Umbilical cord (tissue), 1 donor: ENCODE measurements around the gene MTA1. TPM values are rescaled to one million over a fixed set of nuclear protein-coding genes. Genes with fewer than 3 reads are reported as not detected.

Experiments
- total RNA-seq: library from RNA; depleted of rRNA; stranded (reverse); fragments of >200 nt; gene quantifications from one replicate; pipeline ENCODE4 v1.2.3, GENCODE V29; 2014; ENCODE audit warnings: low replicate concordance; ENCODE audit not compliant: insufficient read depth

The MTA1 gene
- total RNA-seq, 1 donor from 2014 or later: 30.3 TPM

Other genes starting within 250 kb of the MTA1 start
- gene NUDT14, start 238.5 kb upstream of the MTA1 start, total RNA-seq: 15.9 TPM
- 33.0 TPM for gene BTBD6, start 171.3 kb upstream of the MTA1 start, total RNA-seq
- gene BRF1, start 118.8 kb upstream of the MTA1 start, total RNA-seq: 41.9 TPM
- gene PACS2, start 105.1 kb upstream of the MTA1 start, total RNA-seq: 17.8 TPM
- not detected for gene TEX22, start 21.3 kb upstream of the MTA1 start, total RNA-seq
- 62.4 TPM for gene CRIP2, start 55.0 kb downstream of the MTA1 start, total RNA-seq
- 24.1 TPM for gene CRIP1, start 67.1 kb downstream of the MTA1 start, total RNA-seq
- gene TEDC1, start 71.4 kb downstream of the MTA1 start, total RNA-seq: 15.4 TPM
- 6.0 TPM for gene TMEM121, start 106.8 kb downstream of the MTA1 start, total RNA-seq